H9 (cell line): ENCODE measurements around the gene CARMIL3. TPM values are rescaled to one million over a fixed set of nuclear protein-coding genes. Genes with fewer than 3 reads are reported as not detected.

ENCODE experiments used
- DNase-seq: peaks from one replicate; pipeline ENCODE4 v3.0.0-alpha.2; 2017
- H2AFZ ChIP-seq: one replicate; pipeline ENCODE4 v1.6.1; 2013; ENCODE audit warnings: mild to moderate bottlenecking, low read length, control low read depth, moderate library complexity
- H2AK5ac ChIP-seq: 2 replicates; pipeline ENCODE4 v1.6.1; 2013; ENCODE audit warnings: low read length, control low read depth, mixed read lengths; ENCODE audit not compliant: insufficient read length
- H2BK120ac ChIP-seq: one replicate; pipeline ENCODE4 v1.6.1; 2013; ENCODE audit warnings: low read depth, mild to moderate bottlenecking, low read length, control low read depth, inconsistent platforms; ENCODE audit not compliant: poor library complexity, severe bottlenecking
- H2BK12ac ChIP-seq: 2 replicates; pipeline ENCODE4 v1.6.1; 2013; ENCODE audit warnings: low read length, control low read depth, mixed read lengths, low read depth; ENCODE audit not compliant: insufficient read length
- H2BK15ac ChIP-seq: 2 replicates; pipeline ENCODE4 v1.6.1; 2013; ENCODE audit warnings: low read depth, low read length, control low read depth
- H2BK20ac ChIP-seq: one replicate; pipeline ENCODE4 v1.6.1; 2013; ENCODE audit warnings: low read depth, mild to moderate bottlenecking, low read length, control low read depth, inconsistent platforms; ENCODE audit not compliant: poor library complexity, severe bottlenecking
- H2BK5ac ChIP-seq: 2 replicates; pipeline ENCODE4 v1.6.1; 2013; ENCODE audit warnings: low read length, control low read depth, mixed read lengths; ENCODE audit not compliant: insufficient read length
- H3K14ac ChIP-seq: 2 replicates; pipeline ENCODE4 v1.6.1; 2013; ENCODE audit warnings: low read length, control low read depth; ENCODE audit not compliant: insufficient read depth
- H3K18ac ChIP-seq: 2 replicates; pipeline ENCODE4 v1.6.1; 2013; ENCODE audit warnings: low read depth, mild to moderate bottlenecking, mixed read lengths, low read length, control low read depth; ENCODE audit not compliant: insufficient read length
- H3K23ac ChIP-seq: 2 replicates; pipeline ENCODE4 v1.6.1; 2013; ENCODE audit warnings: low read length, control low read depth, mixed read lengths, low read depth; ENCODE audit not compliant: insufficient read length
- H3K23me2 ChIP-seq: 2 replicates; pipeline ENCODE4 v1.6.1; 2013; ENCODE audit warnings: low read depth, mild to moderate bottlenecking, mixed read lengths, low read length, control low read depth; ENCODE audit not compliant: insufficient read length, poor library complexity, severe bottlenecking
- H3K27ac ChIP-seq: 2 replicates; pipeline ENCODE4 v1.5.1; 2013; ENCODE audit warnings: low read length, control low read depth, mixed read lengths, low read depth; ENCODE audit not compliant: insufficient read length
- H3K27me3 ChIP-seq: 2 replicates; pipeline ENCODE4 v1.6.1; 2013; ENCODE audit warnings: low read length, control low read depth, inconsistent platforms; ENCODE audit not compliant: insufficient read depth
- H3K4ac ChIP-seq: 2 replicates; pipeline ENCODE4 v1.6.1; 2013; ENCODE audit warnings: low read depth, mild to moderate bottlenecking, control low read depth, inconsistent platforms, low read length, moderate library complexity
- H3K4me1 ChIP-seq: 2 replicates; pipeline ENCODE4 v1.6.1; 2013; ENCODE audit warnings: low read length, control low read depth, inconsistent platforms; ENCODE audit not compliant: insufficient read depth
- H3K4me2 ChIP-seq: 2 replicates; pipeline ENCODE4 v1.6.1; 2013; ENCODE audit warnings: low read length, control low read depth, mixed read lengths; ENCODE audit not compliant: insufficient read length, insufficient read depth
- H3K56ac ChIP-seq: 2 replicates; pipeline ENCODE4 v1.6.1; 2013; ENCODE audit warnings: low read depth, mild to moderate bottlenecking, mixed read lengths, low read length, control low read depth; ENCODE audit not compliant: insufficient read length
- H3K79me1 ChIP-seq: 2 replicates; pipeline ENCODE4 v1.6.1; 2013; ENCODE audit warnings: low read depth, mild to moderate bottlenecking, moderate library complexity, low read length, control low read depth, inconsistent platforms; ENCODE audit not compliant: insufficient read depth, poor library complexity, severe bottlenecking
- H3K79me2 ChIP-seq: 2 replicates; pipeline ENCODE4 v1.6.1; 2013; ENCODE audit warnings: low read length, control low read depth, inconsistent platforms; ENCODE audit not compliant: insufficient read depth
- H3K9ac ChIP-seq: 2 replicates; pipeline ENCODE4 v1.6.1; 2013; ENCODE audit warnings: low read length, control low read depth, mixed read lengths; ENCODE audit not compliant: insufficient read length; ENCODE audit errors: extremely low read depth
- H3K9me3 ChIP-seq: one replicate; pipeline ENCODE4 v1.6.1; 2013; ENCODE audit warnings: low read depth, low read length, inconsistent platforms; ENCODE audit not compliant: control insufficient read depth
- H3T11ph ChIP-seq: one replicate; pipeline ENCODE4 v1.6.1; 2013; ENCODE audit warnings: mild to moderate bottlenecking, low read length, control low read depth, inconsistent platforms
- H4K20me1 ChIP-seq: one replicate; pipeline ENCODE4 v1.6.1; 2013; ENCODE audit not compliant: control insufficient read depth, insufficient read length, insufficient read depth
- H4K5ac ChIP-seq: 2 replicates; pipeline ENCODE4 v1.6.1; 2013; ENCODE audit warnings: low read depth, mild to moderate bottlenecking, mixed read lengths, low read length, control low read depth; ENCODE audit not compliant: insufficient read length
- H4K8ac ChIP-seq: replicated peaks from 2 replicates; pipeline ENCODE4 v1.6.1; 2013; ENCODE audit warnings: low read length, control low read depth, mixed read lengths, low read depth; ENCODE audit not compliant: insufficient read length
- H4K91ac ChIP-seq: 2 replicates; pipeline ENCODE4 v1.6.1; 2013; ENCODE audit warnings: low read depth, mild to moderate bottlenecking, moderate library complexity, mixed read lengths, low read length, control low read depth; ENCODE audit not compliant: insufficient read length
- H3K27ac Mint-ChIP-seq, 3 experiments: 2 replicates in 2 of 3; 3 replicates in 1 of 3; pipeline ENCODE4 v1.8.0; 2020 to 2021; ENCODE audit warnings: mixed read lengths in 3 of 3, mild to moderate bottlenecking in 1 of 3, moderate library complexity in 1 of 3
- H3K27me3 Mint-ChIP-seq: 2 replicates; pipeline ENCODE4 v1.8.0; 2021; ENCODE audit warnings: low read depth, mild to moderate bottlenecking, moderate library complexity, mixed read lengths
- H3K36me3 Mint-ChIP-seq, 3 experiments: 2 replicates in 2 of 3; 3 replicates in 1 of 3; pipeline ENCODE4 v1.8.0; 2020 to 2021; ENCODE audit warnings: low read depth in 3 of 3, mixed read lengths in 3 of 3; ENCODE audit not compliant: insufficient read depth in 1 of 3
- H3K4me1 Mint-ChIP-seq, 2 experiments: 2 replicates each; pipeline ENCODE4 v1.8.0; 2020; ENCODE audit warnings: mixed read lengths in 2 of 2
- H3K4me3 Mint-ChIP-seq, 2 experiments: 2 replicates in 1 of 2; 3 replicates in 1 of 2; pipeline ENCODE4 v1.8.0; 2020 to 2021; ENCODE audit warnings: mild to moderate bottlenecking in 2 of 2, mixed read lengths in 2 of 2, moderate library complexity in 1 of 2
- H3K9me3 Mint-ChIP-seq, 2 experiments: 2 replicates in 1 of 2; 3 replicates in 1 of 2; pipeline ENCODE4 v1.8.0; 2020; ENCODE audit warnings: mild to moderate bottlenecking in 2 of 2, mixed read lengths in 2 of 2, moderate library complexity in 1 of 2
- CTCF ChIP-seq: fragments of 200-600 bp; sonication (generic); conservative IDR thresholded peaks from 3 replicates; pipeline ENCODE4 v1.8.0; 2021; ENCODE audit warnings: antibody characterized with exemption, mild to moderate bottlenecking
- WGBS: extraction: QIAGEN DNeasy Blood & Tissue Kit; methylation state at CpG from one replicate; pipeline ENCODE4 v1.1.7; 2013; ENCODE audit warnings: missing lambda C conversion rate, low lambda C conversion rate, mixed read lengths; ENCODE audit not compliant: insufficient read length; ENCODE audit errors: extremely low coverage; 5-methylcytosine and 5-hydroxymethylcytosine counted together
- total RNA-seq: library from RNA; stranded (reverse); gene quantifications from 2 replicates; pipeline ENCODE4 v1.2.1, GENCODE V29; 2021

Gene CARMIL3
- total RNA-seq, 1 experiment from 2014 or later: 5.8 TPM

GRCh38 chr14:24037658-24038037, 14.2 kb upstream of the CARMIL3 start:
- Histone ChIP-seq H3K14ac (no peak overlapping the region), H3K27me3 (no peaks in the 10 kb centered on the region), H3K9ac (no peak overlapping the region), H3K4ac (no peak overlapping the region), H3K18ac (no peak overlapping the region), H2BK120ac (no peak overlapping the region), H3K56ac (no peak overlapping the region), H4K91ac (no peak overlapping the region), H3K27ac (no peak overlapping the region), H3K79me1 (no peaks in the 10 kb centered on the region), H2BK5ac (no peak overlapping the region), H3K23me2 (peaks cover 5% of the 10 kb centered on the region), H3T11ph (no peak overlapping the region), H3K9me3 (no peaks in the 10 kb centered on the region), H4K20me1 (no peaks in the 10 kb centered on the region), H2BK12ac (no peak overlapping the region), H4K5ac (no peak overlapping the region), H2AK5ac (no peak overlapping the region), H2BK15ac (no peak overlapping the region), H3K4me2 (no peak overlapping the region), H2AFZ (no peak overlapping the region), H3K23ac (no peak overlapping the region), H2BK20ac (no peak overlapping the region), H3K4me1 (no peaks in the 10 kb centered on the region), H4K8ac (no peak overlapping the region), H3K79me2 (no peaks in the 10 kb centered on the region)
- peaks cover 11 to 16% of the 10 kb centered on the region in 2 experiments for H3K4me1 Mint-ChIP-seq
- H3K36me3 Mint-ChIP-seq: no peaks in the 10 kb centered on the region
- no peak overlapping the region for H3K4me3 Mint-ChIP-seq
- no CpG with 5 or more reads among the region's 14 CpGs for WGBS
- no peak for TF ChIP-seq CTCF
- H3K27me3 Mint-ChIP-seq: peaks cover 10% of the 10 kb centered on the region
- no peak overlapping the region for H3K27ac Mint-ChIP-seq
- DNase-seq: no peak
- peaks cover 1 to 7% of the 10 kb centered on the region in 2 experiments; a peak in 4 of 5 replicates for H3K9me3 Mint-ChIP-seq
